Posterior cingulate gyrus (tissue), 11 donors: ENCODE measurements around the gene MBD3.

Experiments
- DNase-seq, 10 donors: peaks; one replicate each; pipeline versions ENCODE4 v3.0.0 to v3.0.0-alpha.2; 2020 to 2021; ENCODE audit warnings: mixed read lengths in 3 of 10
- intact Hi-C: fragments of 100-400 bp; cut with DNase I; formaldehyde crosslinking; loops from one replicate; pipeline ENCODE4 v1.15.1; 2023

Gene MBD3

GRCh38 chr19:1621021-1621420 lies 28.4 kb upstream of the MBD3 start:
- intact Hi-C loops = loop anchor here (10.0 kb wide), 1 partner anchor 144 kb away; no protein-coding TSS in a partner anchor
- DNase-seq = no peak

DNA sequence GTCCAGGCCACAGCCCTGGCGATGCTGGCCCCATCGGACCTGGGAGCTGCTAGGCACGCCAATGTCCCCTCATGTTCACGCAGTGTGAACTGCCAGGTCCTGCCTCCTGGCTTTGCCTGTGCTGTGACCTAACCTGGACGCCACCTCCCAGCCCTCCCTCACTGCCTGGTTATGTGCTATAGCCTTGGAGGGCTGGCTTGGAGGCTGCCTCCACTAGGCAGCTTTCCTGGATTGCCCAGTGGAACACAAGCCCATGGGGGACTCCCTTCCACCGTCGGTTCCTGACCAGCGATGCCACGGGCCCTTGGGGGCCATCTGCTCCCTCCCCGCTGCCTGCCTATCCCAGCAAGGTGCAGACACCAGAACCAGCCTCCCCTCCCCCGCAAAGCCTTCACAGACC lies 27.8 kb upstream of the MBD3 start:
- no peak for DNase-seq
- intact Hi-C loops = loop anchor here (10.0 kb wide), 1 partner anchor 144 kb away; no protein-coding TSS in a partner anchor

DNA sequence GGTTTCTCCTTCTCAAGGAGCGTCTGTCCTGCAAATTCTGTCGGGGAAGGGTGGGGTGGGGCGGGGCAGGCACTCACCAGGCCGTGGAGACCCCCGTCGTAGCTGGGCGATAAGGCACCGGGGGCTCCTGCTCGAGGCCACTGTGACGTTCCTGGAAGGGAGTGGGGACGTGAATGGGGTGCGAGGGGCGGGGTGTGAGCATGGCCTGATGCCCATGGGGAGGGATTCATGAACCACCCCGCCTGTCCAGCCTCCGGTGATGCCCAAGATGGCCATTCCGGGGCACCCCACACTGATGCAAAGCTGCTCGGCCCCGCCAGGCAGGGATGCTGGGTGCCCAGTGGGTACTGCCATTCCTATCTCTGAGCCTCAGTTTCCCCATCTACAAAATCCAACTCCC lies 27.0 kb upstream of the MBD3 start:
- no peak for DNase-seq
- intact Hi-C loops = loop anchor here (10.0 kb wide), 1 partner anchor 145 kb away; no protein-coding TSS in a partner anchor

- no peak for DNase-seq
- intact Hi-C loops = no loop called here
Measured at GRCh38 chr19:1619094-1619439, 26.4 kb upstream of the MBD3 start.

DNA sequence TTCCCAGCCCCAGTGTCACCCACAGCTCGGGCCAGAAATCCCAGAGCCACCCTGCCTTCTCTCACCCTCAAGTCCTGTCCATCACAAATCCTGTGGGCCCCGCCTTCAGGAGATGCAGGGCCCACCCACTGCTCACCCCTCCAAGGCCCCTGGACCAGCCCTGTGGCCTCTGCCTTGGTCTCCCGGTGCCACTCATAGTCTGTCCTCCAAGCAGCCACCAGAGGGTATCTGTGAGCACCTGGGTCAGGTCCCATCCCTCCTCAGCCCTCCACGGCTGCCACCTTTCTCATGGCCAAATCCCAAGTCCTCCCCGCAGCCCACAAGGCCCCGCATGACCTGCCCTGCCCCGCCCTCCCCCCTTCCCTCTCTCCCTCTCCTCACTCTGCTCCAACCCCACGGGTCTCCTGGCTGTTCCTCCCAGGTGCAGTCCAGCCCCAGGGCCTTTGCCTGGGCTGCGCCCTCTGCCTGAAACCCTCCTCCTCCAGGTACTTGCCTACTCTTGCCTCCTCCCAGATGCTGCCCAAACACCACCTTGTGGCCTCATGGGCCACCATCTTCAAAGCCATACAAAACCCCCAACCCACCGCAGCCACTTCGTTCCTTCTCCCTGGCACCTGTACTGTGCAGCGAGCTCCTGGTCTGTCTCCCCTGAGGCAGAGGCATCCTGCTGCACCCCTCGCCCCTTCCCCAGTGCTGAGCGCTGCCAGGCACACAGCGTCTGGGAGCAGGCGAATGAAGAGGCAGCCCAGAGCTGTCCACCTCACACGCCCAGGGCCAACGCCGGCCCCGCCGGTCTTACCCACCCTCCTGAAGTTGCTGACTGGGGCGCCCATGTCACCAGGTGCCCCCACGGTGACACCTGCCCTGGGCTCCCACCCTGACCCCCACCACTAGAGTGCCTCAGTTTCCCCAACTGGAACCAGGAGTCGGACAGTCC lies 25.8 kb upstream of the MBD3 start:
- intact Hi-C loops = no loop called here
- DNase-seq = peak in 1 of 10 donors; percentile 16

- intact Hi-C loops = no loop called here
- DNase-seq = no peak
Measured at GRCh38 chr19:1616875-1617274, 24.2 kb upstream of the MBD3 start.

DNA sequence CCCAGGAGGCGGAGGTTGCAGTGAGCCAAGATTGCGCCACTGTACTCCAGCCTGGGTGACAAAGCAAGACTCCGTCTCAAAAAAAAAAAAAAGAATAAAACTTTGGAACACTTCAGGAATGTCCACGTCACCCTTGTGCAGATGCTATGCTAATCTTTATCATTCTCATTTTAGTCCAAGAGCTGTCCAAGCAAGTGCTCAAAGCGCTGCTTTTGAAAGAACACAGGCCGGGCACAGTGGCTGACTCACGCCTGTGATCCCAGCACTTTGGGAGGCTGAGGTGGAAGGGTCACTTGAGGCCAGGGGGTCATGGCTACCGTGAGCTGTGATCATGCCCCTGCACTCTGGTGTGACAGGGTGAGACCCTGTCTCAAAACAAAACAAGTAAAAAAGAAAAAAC lies 23.7 kb upstream of the MBD3 start:
- intact Hi-C loops = no loop called here
- no peak for DNase-seq

GRCh38 chr19:1615156-1615765 lies 22.6 kb upstream of the MBD3 start:
- intact Hi-C loops = no loop called here
- DNase-seq = no peak

DNA sequence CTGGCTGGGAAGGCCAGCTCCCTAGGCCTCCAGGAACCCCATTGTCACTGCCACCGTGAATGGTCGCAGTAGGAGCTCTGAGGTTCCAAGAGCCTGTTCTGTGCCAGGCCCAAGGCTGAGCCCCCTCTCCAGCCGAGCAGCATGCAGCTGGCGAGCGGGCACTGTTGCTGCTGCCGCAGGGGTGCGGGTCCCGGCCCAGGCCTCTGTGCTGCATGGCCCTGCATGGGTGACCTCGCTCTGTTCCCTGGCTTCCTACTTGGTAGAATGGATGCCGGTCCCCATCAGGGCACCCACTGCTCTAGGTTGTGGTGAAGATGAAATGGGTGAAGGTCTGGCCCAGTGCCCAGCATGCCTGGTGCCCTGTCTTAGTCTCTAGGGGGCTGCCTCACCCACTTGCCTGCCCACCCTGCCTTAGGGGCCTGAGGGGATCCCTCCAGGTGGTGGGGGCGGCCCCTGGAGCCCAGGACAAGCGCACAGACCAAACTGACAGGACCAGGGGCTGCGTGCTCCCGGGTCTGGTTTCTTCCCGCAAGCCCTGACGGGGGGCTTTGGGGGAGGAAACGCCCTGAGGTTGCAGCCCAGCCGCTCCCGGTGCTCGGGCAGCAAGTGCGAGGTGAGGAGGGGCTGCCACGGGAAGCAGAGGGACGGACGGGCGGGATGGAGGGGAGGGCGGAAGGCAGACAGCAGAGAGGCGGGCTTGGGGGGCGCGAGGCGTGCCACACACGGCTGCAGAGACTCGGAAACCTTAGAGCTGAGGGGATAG lies 21.3 kb upstream of the MBD3 start:
- no peak for DNase-seq
- intact Hi-C loops = no loop called here

GRCh38 chr19:1613146-1613545 lies 20.5 kb upstream of the MBD3 start:
- no peak for DNase-seq
- intact Hi-C loops = no loop called here

DNA sequence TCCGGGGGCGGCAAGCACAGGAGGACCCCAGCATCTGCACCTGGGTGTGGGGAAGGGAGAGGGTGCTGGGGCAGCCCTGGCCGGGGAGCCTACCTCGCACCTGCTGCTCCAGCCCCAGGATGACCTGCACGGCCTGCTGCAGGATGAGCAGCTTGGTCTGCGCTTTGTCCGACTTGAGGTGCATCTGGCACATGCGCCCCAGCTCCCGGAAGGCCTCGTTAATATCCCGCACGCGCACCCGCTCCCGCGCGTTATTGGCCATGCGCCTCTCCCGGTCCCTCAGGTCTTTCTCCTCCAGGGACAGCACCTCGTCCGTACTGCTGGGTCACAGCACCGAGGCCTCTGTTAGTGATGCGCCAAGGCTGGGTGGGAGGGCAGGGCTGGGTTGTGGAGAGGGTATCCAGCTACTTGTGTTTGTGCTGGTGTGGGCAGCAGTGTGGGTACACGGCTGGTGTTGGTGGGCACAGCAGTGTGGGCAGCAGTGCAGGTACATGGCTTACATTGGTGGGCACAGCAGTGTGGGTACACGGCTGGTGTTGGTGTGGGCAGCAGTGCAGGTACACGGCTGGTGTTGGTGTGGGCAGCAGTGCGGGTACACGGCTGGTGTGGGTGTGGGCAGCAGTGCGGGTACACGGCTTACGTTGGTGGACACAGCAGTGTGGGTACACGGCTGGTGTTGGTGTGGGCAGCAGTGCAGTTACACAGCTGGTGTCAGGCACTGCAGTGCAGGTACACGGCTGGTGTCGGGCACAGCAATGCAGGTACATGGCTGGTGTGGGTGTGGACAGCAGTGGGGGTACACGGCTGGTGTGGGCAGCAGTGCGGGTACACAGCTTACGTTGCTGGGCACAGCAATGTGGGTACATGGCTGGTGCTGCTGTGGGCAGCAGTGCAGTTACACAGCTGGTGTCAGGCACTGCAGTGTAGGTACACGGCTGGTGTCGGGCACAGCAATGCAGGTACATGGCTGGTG lies 19.7 kb upstream of the MBD3 start:
- intact Hi-C loops = no loop called here
- DNase-seq = no peak

DNA sequence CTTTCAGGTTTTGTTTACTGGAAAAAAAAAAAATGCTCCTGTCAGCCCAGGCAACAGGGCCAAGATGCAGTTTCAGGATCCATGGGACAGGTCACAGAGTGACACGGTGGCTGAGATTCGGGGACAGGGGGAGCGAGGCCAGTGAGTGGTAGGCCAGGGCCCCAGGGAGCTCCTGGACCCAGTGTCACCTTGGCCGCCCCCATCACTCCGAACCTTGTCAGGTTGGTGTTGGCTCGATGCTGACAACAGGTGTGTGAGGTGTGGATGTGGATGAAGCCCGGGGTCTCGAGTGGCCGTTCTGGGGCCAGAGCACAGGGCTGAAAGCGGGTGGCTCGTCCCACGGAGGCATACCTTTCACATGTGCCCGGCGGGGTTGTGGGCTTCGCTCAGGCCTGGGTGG lies 18.7 kb upstream of the MBD3 start:
- intact Hi-C loops = no loop called here
- no peak for DNase-seq

- intact Hi-C loops = no loop called here
Measured at GRCh38 chr19:1610579-1610978, 17.9 kb upstream of the MBD3 start.

DNA sequence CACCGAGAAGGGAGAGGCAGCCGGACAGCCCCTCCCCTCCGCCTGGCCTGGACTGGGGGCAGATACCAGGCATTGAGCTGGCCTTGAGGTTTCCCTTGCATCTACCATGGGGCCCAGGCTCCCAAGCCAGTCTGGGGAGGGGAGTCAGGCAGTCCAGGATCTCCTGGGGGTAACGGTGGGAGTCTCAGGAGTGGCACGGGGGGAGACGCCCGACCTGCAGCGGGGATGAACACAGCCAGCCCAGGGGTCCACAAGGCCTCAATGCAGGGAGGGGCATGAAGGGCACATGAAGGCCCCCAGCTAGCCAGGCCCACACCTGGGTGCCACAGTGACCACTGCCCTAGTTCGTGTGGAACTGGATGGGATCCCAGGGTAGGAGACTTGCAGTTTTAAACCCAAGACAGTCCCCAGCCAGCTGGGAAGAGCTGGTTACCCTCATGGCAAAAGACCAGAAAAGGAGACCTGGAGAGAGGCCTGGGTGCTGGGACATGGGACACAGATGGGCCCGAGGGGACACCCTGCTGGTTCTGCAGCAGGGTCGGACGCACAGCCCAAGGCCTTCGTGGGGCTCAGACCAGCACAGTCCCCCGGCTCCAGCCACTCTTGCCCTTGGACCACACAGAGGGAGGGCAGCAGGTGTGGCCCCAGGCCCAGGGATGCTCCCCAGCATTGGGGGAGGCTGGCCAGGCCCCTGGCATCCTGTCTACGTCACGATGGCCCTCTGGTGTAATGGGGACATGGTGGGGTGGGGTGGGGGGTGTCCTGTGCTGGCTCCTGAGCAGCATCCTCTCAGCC lies 17.2 kb upstream of the MBD3 start:
- intact Hi-C loops = loop anchor here (5.0 kb wide), 1 partner anchor 43 kb away; the partner anchor contains the start of gene MEX3D
- no peak for DNase-seq

More at GRCh38 chr19:1610579-1610978, 17.9 kb upstream of the MBD3 start:
- DNase-seq = no peak

DNA sequence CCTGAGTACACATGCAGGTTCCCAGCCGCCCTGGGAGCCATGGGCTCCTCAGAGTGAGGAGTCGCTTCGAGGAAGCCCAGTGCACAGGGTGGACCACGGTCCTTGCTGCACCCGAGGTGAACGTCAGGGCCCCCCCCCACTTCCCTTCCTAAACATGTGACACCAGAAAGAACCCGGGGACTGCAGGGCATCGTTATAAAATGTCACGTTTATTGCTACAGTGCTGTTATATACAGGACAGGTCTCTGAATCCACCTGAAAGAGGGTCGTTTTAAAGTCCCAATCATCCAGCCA lies 16.4 kb upstream of the MBD3 start:
- intact Hi-C loops = loop anchor here (5.0 kb wide), 1 partner anchor 42 kb away; the partner anchor contains the start of gene MEX3D
- no peak for DNase-seq

- no peak for DNase-seq
- intact Hi-C loops = loop anchor here (5.0 kb wide), 1 partner anchor 41 kb away; the partner anchor contains the start of gene MEX3D
Measured at GRCh38 chr19:1608359-1609102, 15.9 kb upstream of the MBD3 start.

DNA sequence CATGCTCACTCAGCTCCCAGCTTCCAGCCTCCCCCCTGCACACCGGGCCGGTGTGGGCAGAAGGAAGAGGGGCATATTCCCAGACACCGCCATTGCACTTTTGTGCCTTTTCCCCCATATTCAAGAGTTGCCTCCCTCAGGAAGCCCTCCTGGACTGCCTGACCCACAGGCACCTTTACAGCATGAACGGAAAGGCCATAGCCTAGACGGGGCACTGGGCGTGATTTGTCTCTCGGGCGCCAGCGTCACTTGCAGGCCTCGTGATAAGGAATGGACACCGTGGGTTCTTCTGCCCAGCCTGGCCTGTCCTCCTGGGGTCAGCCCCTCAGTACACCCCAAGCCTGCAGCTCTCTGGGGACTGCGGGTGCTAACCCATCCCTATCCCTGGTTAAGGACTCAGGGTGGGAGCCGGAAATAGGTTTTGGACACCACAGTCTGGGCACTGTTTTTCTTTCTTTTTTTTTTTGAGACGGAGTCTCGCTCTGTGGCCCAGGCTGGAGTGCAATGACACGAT lies 13.5 kb upstream of the MBD3 start:
- intact Hi-C loops = loop anchor here (5.0 kb wide), 1 partner anchor 39 kb away; the partner anchor contains the start of gene MEX3D
- no peak for DNase-seq
